Measurements from ENCODE around the gene ATP2B1. TPM values are rescaled to one million over a fixed set of nuclear protein-coding genes. Genes with fewer than 3 reads are reported as not detected.

ATP2B1 gene
- total RNA-seq, 1 donor from 2014 or later: 177 TPM

- H3K27me3 Mint-ChIP-seq (ENCODE audit: insufficient read depth, low read depth): peaks cover 3% of the 10 kb centered on the region
- Histone ChIP-seq H3K79me2 (ENCODE audit: low read depth) (peaks cover 26% of the 10 kb centered on the region), H3K4me2 (no peak overlapping the region), H2AFZ (replicated peaks) (no peak overlapping the region), H3K4me3 (no peak overlapping the region), H3F3A (ENCODE audit: low read depth) (peaks cover 23% of the 10 kb centered on the region), H3K27ac (no peak overlapping the region), H3K9ac (no peak overlapping the region), H3K4me1 (peaks cover 12% of the 10 kb centered on the region), H4K20me1 (ENCODE audit: low read depth) (peaks cover 5% of the 10 kb centered on the region), H3K27me3 (peaks cover 13% of the 10 kb centered on the region), H3K9me3 (ENCODE audit: low read depth) (no peaks in the 10 kb centered on the region), H3K36me3 (no peaks in the 10 kb centered on the region)
- peaks cover 8% of the 10 kb centered on the region for H3K36me3 Mint-ChIP-seq
- no peak for DNase-seq (ENCODE audit: low spot score)
- H3K4me1 Mint-ChIP-seq: peaks cover 4% of the 10 kb centered on the region
- H3K9me3 Mint-ChIP-seq: peaks cover 20% of the 10 kb centered on the region
- H3K27ac Mint-ChIP-seq: no peak overlapping the region
- TF ChIP-seq EZH2 (IDR thresholded peaks at IDR 0.05) (no peak), EZH2phosphoT487 (IDR thresholded peaks at IDR 0.05) (no peak)
- TF ChIP-seq, protein P1, sequence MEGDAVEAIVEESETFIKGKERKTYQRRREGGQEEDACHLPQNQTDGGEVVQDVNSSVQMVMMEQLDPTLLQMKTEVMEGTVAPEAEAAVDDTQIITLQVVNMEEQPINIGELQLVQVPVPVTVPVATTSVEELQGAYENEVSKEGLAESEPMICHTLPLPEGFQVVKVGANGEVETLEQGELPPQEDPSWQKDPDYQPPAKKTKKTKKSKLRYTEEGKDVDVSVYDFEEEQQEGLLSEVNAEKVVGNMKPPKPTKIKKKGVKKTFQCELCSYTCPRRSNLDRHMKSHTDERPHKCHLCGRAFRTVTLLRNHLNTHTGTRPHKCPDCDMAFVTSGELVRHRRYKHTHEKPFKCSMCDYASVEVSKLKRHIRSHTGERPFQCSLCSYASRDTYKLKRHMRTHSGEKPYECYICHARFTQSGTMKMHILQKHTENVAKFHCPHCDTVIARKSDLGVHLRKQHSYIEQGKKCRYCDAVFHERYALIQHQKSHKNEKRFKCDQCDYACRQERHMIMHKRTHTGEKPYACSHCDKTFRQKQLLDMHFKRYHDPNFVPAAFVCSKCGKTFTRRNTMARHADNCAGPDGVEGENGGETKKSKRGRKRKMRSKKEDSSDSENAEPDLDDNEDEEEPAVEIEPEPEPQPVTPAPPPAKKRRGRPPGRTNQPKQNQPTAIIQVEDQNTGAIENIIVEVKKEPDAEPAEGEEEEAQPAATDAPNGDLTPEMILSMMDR (IDR thresholded peaks at IDR 0.05): no peak
- H3K4me3 Mint-ChIP-seq: no peak overlapping the region
Observed at GRCh38 chr12:89712706-89713105, 4.1 kb upstream of the ATP2B1 start.

DNA sequence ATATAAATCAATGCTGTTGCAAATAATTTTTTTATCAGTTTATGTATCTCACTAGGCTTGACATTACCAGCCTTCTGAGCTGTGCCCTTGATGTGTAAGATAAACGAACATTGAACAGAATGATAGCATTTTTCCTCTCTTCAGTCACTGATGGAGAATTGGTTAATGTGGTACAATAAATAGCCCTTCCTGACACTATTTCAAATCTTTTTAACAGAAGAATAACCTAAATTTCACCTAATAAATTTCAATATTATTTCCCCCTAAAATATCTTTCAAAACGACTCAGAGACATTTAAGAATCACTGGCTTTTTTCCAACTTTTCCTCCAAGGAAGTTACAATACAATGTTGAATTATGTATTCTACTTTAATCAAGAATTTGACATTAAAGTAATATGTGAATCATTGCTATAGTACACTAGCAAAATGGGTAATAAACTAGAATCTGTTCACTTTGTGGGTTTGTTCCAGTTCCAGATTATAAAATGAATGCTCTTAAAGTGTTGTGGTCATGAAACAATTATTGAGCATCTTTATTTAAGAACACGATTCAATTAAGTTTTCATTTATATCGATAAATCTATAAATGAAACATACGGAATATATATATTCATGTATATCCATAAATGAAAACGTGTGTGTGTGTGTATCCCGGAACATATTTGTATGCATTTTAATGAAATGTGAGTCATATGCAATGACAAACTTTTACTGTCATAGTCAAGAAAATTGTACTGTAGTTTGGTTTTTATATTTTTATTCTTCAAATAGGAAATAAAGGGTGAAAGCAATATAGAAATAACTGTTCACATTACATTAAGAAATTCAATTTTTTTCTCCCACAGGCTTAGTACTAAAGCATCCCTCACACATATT is 2.5 kb upstream of the ATP2B1 start:
- H3K9ac ChIP-seq: peak overlapping the region; percentile 84
- H3K36me3 Mint-ChIP-seq: peaks cover 8% of the 10 kb centered on the region
- no peak overlapping the region for H2AFZ ChIP-seq (replicated peaks)
- peaks cover 3% of the 10 kb centered on the region for H3K27me3 Mint-ChIP-seq (ENCODE audit: insufficient read depth, low read depth)
- no peaks in the 10 kb centered on the region for H3K36me3 ChIP-seq
- peaks cover 19% of the 10 kb centered on the region for H3K27me3 ChIP-seq
- peaks cover 42% of the 10 kb centered on the region for H3K79me2 ChIP-seq (ENCODE audit: low read depth)
- H3K4me1 Mint-ChIP-seq: peaks cover 14% of the 10 kb centered on the region
- peak overlapping the region; percentile 98 for H3K4me3 ChIP-seq
- peaks cover 21% of the 10 kb centered on the region for H4K20me1 ChIP-seq (ENCODE audit: low read depth)
- no peak overlapping the region for H3K27ac ChIP-seq
- no peaks in the 10 kb centered on the region for H3K9me3 ChIP-seq (ENCODE audit: low read depth)
- no peak for DNase-seq (ENCODE audit: low spot score)
- peaks cover 23% of the 10 kb centered on the region for H3F3A ChIP-seq (ENCODE audit: low read depth)
- H3K27ac Mint-ChIP-seq: peak overlapping the region; percentile 51
- H3K4me2 ChIP-seq: peak overlapping the region; percentile 94
- H3K9me3 Mint-ChIP-seq: peaks cover 20% of the 10 kb centered on the region
- peak overlapping the region; percentile 91 for H3K4me3 Mint-ChIP-seq
- H3K4me1 ChIP-seq: peaks cover 19% of the 10 kb centered on the region
- TF ChIP-seq, protein P1 (IDR thresholded peaks at IDR 0.05): no peak

DNA sequence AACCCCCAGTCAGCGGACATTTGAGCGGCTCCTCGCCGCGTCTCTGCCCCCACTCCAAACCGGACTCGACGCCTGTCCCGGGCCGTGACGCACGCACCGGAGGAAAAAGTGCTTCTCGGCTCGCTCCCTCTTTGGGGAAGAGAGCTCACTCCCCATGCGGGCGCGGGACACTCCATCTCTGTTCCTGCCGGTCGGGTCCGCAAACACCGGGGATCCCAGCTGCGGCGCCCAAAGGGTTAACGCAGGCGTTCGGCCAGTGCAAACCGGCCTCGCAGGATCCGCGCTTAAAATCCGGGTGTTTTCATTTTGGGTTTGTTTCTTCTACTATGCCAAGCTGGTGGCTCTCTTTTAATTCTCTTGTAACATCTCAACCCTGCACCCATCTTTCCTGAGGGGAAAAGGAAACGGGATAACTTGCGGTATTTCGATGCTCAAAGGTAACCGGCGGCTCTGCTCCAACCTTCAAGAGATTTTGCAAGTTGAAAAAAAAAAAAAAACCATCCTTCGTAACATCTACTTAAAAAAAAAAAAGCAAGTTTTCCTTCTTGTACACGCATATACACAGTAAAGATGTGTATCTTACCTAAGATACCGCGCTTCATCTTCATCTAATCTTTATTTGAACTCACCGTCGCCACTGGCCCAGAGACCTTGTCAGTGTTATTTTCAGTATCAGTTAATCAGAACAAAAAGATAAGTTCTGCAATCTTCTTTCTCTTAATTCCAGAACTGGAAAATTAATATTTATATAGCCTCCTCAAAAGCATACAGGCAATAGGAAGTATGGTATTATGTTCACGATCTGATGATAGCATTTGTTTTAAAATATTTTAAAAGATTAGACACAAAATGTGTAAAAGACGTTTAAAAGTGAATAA is 1.6 kb upstream of the ATP2B1 start:
- Histone ChIP-seq H3F3A (ENCODE audit: low read depth) (peaks cover 23% of the 10 kb centered on the region), H3K4me2 (peak overlapping the region; percentile 94), H3K36me3 (no peaks in the 10 kb centered on the region), H4K20me1 (ENCODE audit: low read depth) (peaks cover 30% of the 10 kb centered on the region), H3K9ac (peak overlapping the region; percentile 84), H3K27me3 (peaks cover 22% of the 10 kb centered on the region), H3K9me3 (ENCODE audit: low read depth) (no peaks in the 10 kb centered on the region), H3K4me3 (peak overlapping the region; percentile 98), H3K27ac (peak overlapping the region; percentile 97), H3K4me1 (peaks cover 28% of the 10 kb centered on the region), H2AFZ (replicated peaks) (peak overlapping the region; percentile 77), H3K79me2 (ENCODE audit: low read depth) (peaks cover 50% of the 10 kb centered on the region)
- Mint-ChIP-seq H3K27me3 (ENCODE audit: insufficient read depth, low read depth) (peaks cover 3% of the 10 kb centered on the region), H3K4me1 (peaks cover 19% of the 10 kb centered on the region), H3K36me3 (peaks cover 8% of the 10 kb centered on the region), H3K4me3 (peak overlapping the region; percentile 91), H3K27ac (peak overlapping the region; percentile 50), H3K9me3 (peaks cover 16% of the 10 kb centered on the region)
- TF ChIP-seq EZH2 (IDR thresholded peaks at IDR 0.05) (no peak), EZH2phosphoT487 (IDR thresholded peaks at IDR 0.05) (no peak)
- TF ChIP-seq, protein P1 (IDR thresholded peaks at IDR 0.05): no peak
- peak; percentile 77 for DNase-seq (ENCODE audit: low spot score)

All from neural progenitor cell (in vitro differentiated cells).